GM12878 (cell line): ENCODE results near the gene CKAP2. TPM values are rescaled to one million over a fixed set of nuclear protein-coding genes. Genes with fewer than 3 reads are reported as not detected.

Experiments
- ATAC-seq: fragments of 200-7000 bp; cut with Tn5 transposase; 3 replicates; pipeline ENCODE4 v1.9.1; 2020; ENCODE audit warnings: mild to moderate bottlenecking, moderate library complexity
- BruUV-seq: library from RNA; stranded (reverse); fragments of 400-500 nt; replicated peaks from 2 replicates; lab custom pipeline; 2021; lab: Mats Ljungman, UMichigan
- CTCF ChIA-PET: fragments of 300-600 bp; sonication (Branson Sonifier 250); formaldehyde crosslinking; extraction: SDS; loops from one replicate; lab custom pipeline; 2021; ENCODE audit warnings: inconsistent platforms; lab: Yijun Ruan, JAX
- POLR2A ChIA-PET: fragments of 350-600 bp; formaldehyde crosslinking; extraction: SDS; loops from one replicate; lab custom pipeline; 2021; ENCODE audit warnings: inconsistent platforms; lab: Charles Lee
- RAD21 ChIA-PET: fragments of 300-600 bp; sonication (Branson Sonifier 250); formaldehyde crosslinking; loops from one replicate; lab custom pipeline; 2023; ENCODE audit warnings: antibody characterized with exemption; ENCODE audit not compliant: unreplicated experiment; lab: Charles Lee
- SMC1A ChIA-PET: fragments of 300-600 bp; sonication (Branson Sonifier 250); formaldehyde crosslinking; loops from one replicate; lab custom pipeline; 2023; ENCODE audit not compliant: unreplicated experiment, uncharacterized antibody; lab: Charles Lee
- DNase-seq: peaks from one replicate; pipeline ENCODE4 v3.0.0-alpha.2; 2011; ENCODE audit warnings: low read depth, low spot score
- FAIRE-seq: peaks from 3 replicates; lab custom pipeline; 2011; peaks lifted over from hg19 to GRCh38; lab: Jason Lieb, UNC
- H2AFZ ChIP-seq: 2 replicates; pipeline ENCODE4 v1.6.0; 2011; ENCODE audit warnings: low read depth, low read length, control low read depth; ENCODE audit not compliant: control insufficient read depth
- H3K27ac ChIP-seq: 2 replicates; pipeline ENCODE4 v1.5.1; 2011; ENCODE audit warnings: control low read depth; ENCODE audit not compliant: control insufficient read depth, insufficient read depth
- H3K27me3 ChIP-seq, 2 experiments: replicated peaks in 1 of 2; 2 replicates each; pipeline versions ENCODE4 v1.6.0 to v1.6.1; 2011; ENCODE audit warnings: low read length in 1 of 2; ENCODE audit not compliant: control insufficient read depth in 2 of 2, insufficient read depth in 2 of 2
- H3K36me3 ChIP-seq, 2 experiments: 2 replicates each; pipeline ENCODE4 v1.5.1; 2011; ENCODE audit warnings: low read length in 1 of 2; ENCODE audit not compliant: control insufficient read depth in 2 of 2, insufficient read depth in 2 of 2
- H3K4me1 ChIP-seq: 2 replicates; pipeline ENCODE4 v1.6.1; 2011; ENCODE audit warnings: mild to moderate bottlenecking, low read length, moderate library complexity, mixed read lengths; ENCODE audit not compliant: control insufficient read depth, insufficient read depth
- H3K4me2 ChIP-seq: 2 replicates; pipeline ENCODE4 v1.6.0; 2011; ENCODE audit warnings: control low read depth; ENCODE audit not compliant: control insufficient read depth, insufficient read depth
- H3K4me3 ChIP-seq: fragments of 200-600 bp; sonication (generic); 2 replicates; pipeline ENCODE4 v1.5.1; 2016
- H3K79me2 ChIP-seq: 2 replicates; pipeline ENCODE4 v1.6.0; 2011; ENCODE audit warnings: low read length; ENCODE audit not compliant: control insufficient read depth, insufficient read depth
- H3K9ac ChIP-seq: 2 replicates; pipeline ENCODE4 v1.8.0; 2011; ENCODE audit warnings: low read length, control low read depth, mixed read lengths; ENCODE audit not compliant: control insufficient read depth, insufficient read depth
- H3K9me3 ChIP-seq: replicated peaks from 3 replicates; pipeline ENCODE4 v1.5.1; 2011; ENCODE audit warnings: mild to moderate bottlenecking, low read length; ENCODE audit not compliant: control insufficient read depth, insufficient read depth
- H4K20me1 ChIP-seq: 2 replicates; pipeline ENCODE4 v1.6.0; 2011; ENCODE audit not compliant: control insufficient read depth, insufficient read depth
- ATF3 ChIP-seq: IDR thresholded peaks from 2 replicates; pipeline ENCODE4 v1.6.1; 2011; ENCODE audit warnings: low read depth, mild to moderate bottlenecking, low read length, moderate library complexity, borderline replicate concordance; ENCODE audit errors: extremely low read depth
- EGR1 ChIP-seq, 2 experiments: IDR thresholded peaks; 1 replicate in 1 of 2; 2 replicates in 1 of 2; pipeline ENCODE4 v1.6.1; 2011 to 2012; ENCODE audit warnings: low read depth in 2 of 2, low read length in 2 of 2, borderline replicate concordance in 1 of 2, mild to moderate bottlenecking in 1 of 2, moderate library complexity in 1 of 2
- KDM1A ChIP-seq: fragments of 200-600 bp; sonication (generic); IDR thresholded peaks from 2 replicates; pipeline ENCODE4 v1.6.1; 2016; ENCODE audit warnings: borderline replicate concordance
- KLF5 ChIP-seq: fragments of 450-650 bp; IDR thresholded peaks from 2 replicates; pipeline ENCODE4 v1.6.1; 2014; ENCODE audit warnings: mild to moderate bottlenecking; ENCODE audit not compliant: partially characterized antibody
- MEF2B ChIP-seq: fragments of 450-650 bp; IDR thresholded peaks from 2 replicates; pipeline ENCODE4 v1.6.1; 2018; ENCODE audit warnings: mild to moderate bottlenecking, moderate library complexity; ENCODE audit not compliant: partially characterized antibody, poor library complexity, severe bottlenecking
- NFYA ChIP-seq: IDR thresholded peaks from 2 replicates; pipeline ENCODE4 v1.6.1; 2011; ENCODE audit warnings: low read depth, mild to moderate bottlenecking, low read length, improper control_type of control experiment, borderline replicate concordance
- NKRF ChIP-seq: fragments of 450-650 bp; conservative IDR thresholded peaks from 2 replicates; pipeline ENCODE4 v1.6.1; 2017; ENCODE audit warnings: mild to moderate bottlenecking, moderate library complexity
- POU2F2 ChIP-seq: IDR thresholded peaks from 3 replicates; pipeline ENCODE4 v1.6.1; 2011; ENCODE audit warnings: low read depth, mild to moderate bottlenecking, low read length, borderline replicate concordance
- RFX5 ChIP-seq: IDR thresholded peaks from 2 replicates; pipeline ENCODE4 v1.6.1; 2011; ENCODE audit warnings: low read depth, low read length, improper control_type of control experiment
- SIX5 ChIP-seq: IDR thresholded peaks from 2 replicates; pipeline ENCODE4 v1.6.1; 2011; ENCODE audit warnings: mild to moderate bottlenecking, low read depth, low read length, moderate library complexity; ENCODE audit not compliant: severe bottlenecking
- SMC3 ChIP-seq: IDR thresholded peaks from 2 replicates; pipeline ENCODE4 v1.6.1; 2011; ENCODE audit warnings: low read length, improper control_type of control experiment, borderline replicate concordance
- SP1 ChIP-seq: IDR thresholded peaks from one replicate; pipeline ENCODE4 v1.6.1; 2011; ENCODE audit warnings: low read depth, low read length
- STAT3 ChIP-seq: IDR thresholded peaks from 2 replicates; pipeline ENCODE4 v1.6.1; 2011; ENCODE audit warnings: low read depth, low read length, improper control_type of control experiment
- YBX1 ChIP-seq: fragments of 450-650 bp; IDR thresholded peaks from 2 replicates; pipeline ENCODE4 v1.6.1; 2016; ENCODE audit warnings: antibody characterized with exemption
- ZBED1 ChIP-seq: IDR thresholded peaks from 2 replicates; pipeline ENCODE4 v1.6.1; 2016; ENCODE audit warnings: borderline replicate concordance
- ZNF217 ChIP-seq: fragments of 450-650 bp; IDR thresholded peaks from 2 replicates; pipeline ENCODE4 v1.6.1; 2017; ENCODE audit warnings: antibody characterized with exemption, mild to moderate bottlenecking
- WGBS: methylation state at CpG from one replicate; pipeline ENCODE4 v1.1.6; 2016; ENCODE audit warnings: low lambda C conversion rate; ENCODE audit not compliant: insufficient replicate concordance, insufficient coverage; ENCODE audit errors: missing lambda C conversion rate; 5-methylcytosine and 5-hydroxymethylcytosine counted together
- in situ Hi-C: fragments of 300-500 bp; cut with MboI; formaldehyde crosslinking; loops from 9 replicates; pipeline ENCODE4 v1.14.3; 2018; ENCODE audit warnings: mixed read lengths
- intact Hi-C: fragments of 100-400 bp; cut with micrococcal nuclease; formaldehyde crosslinking; loops from one replicate; pipeline ENCODE4 v1.14.2; 2022; ENCODE audit not compliant: unreplicated experiment
- polyA plus RNA-seq, 11 experiments: library from polyadenylated mRNA; depleted of rRNA in 4 of 11; unstranded in 6 of 11; stranded (reverse) in 5 of 11; fragments of >200 nt; fragmentation: Nextera tagmentation in 4 of 11; fragmentation: Illumina TruSeq in 1 of 11; extraction: Ambion mirVana in 4 of 11; extraction: Trizol in 1 of 11; gene quantifications; 1 replicate in 1 of 11; 2 replicates in 10 of 11; pipeline versions ENCODE4 v1.2.1 to v1.2.3, GENCODE V29; 2011 to 2016; ENCODE audit warnings: inconsistent platforms in 2 of 11, missing spikeins in 2 of 11, low read depth in 1 of 11
- total RNA-seq, 4 experiments: library from RNA; depleted of rRNA in 3 of 4; stranded (reverse); fragments of >200 nt in 3 of 4; fragmentation: Illumina TruSeq in 1 of 4; extraction: Trizol in 1 of 4; gene quantifications; 2 replicates each; pipeline versions ENCODE4 v1.2.1 to v1.2.3, GENCODE V29; 2013 to 2021
- TF ChIP-seq, protein P1 (sequence below): IDR thresholded peaks from 2 replicates; pipeline ENCODE4 v1.6.1; 2011; ENCODE audit warnings: borderline replicate concordance, low read depth, mild to moderate bottlenecking, moderate library complexity, mixed read lengths, low read length; ENCODE audit not compliant: insufficient read depth; ENCODE audit errors: extremely low read length
- TF ChIP-seq, protein P2 (sequence below): fragments of 450-650 bp; IDR thresholded peaks from 2 replicates; pipeline ENCODE4 v1.6.1; 2016; ENCODE audit warnings: mild to moderate bottlenecking

Gene CKAP2
- total and polyA plus RNA-seq, 10 of the 15 experiments (the other 5 are each of a cell fraction or from before 2014, with no cell fraction given) = 20.9 to 62.3 (median 37.5) TPM

DNA sequence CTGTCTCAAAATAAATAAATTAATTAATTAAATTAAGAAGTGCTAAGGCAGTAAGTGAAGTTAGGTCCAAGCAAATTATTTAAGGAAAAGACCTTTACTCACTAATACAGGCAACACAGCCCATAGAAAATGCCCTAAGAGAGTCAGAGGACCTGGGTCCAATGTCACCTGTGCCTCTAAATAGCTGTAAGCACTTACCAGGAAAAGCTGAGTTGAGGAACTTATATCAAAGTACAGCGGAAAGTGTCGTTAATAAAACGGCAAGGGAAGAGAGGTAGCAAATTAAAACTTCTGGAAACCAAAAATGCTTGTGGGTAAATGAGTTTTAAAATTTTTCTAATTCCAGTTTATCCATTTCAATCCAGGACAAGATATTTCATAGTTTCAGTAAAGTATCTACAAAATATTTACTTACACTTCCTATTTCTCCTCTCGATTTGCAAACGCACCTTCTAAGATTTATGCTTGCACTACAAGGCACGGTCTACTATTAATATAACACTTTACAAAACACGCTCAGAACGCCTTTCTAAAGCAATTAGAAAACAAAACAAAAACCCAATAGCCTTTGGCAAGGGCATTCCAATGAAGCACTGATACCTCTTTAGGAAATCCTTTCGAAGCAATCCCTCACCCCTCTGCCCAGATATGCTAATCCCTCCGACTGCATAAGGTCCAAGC is 5.8 kb upstream of the CKAP2 start:
- in situ Hi-C loops = loop anchor here (5.0 to 10.0 kb wide), 3 partner anchors 102 to 435 kb away; partner anchors contain the start of genes ALG11, ATP7B and SUGT1
- ChIA-PET CTCF (interaction anchor here (0.8 to 5.3 kb wide), 12 partner anchors 8 to 437 kb away, joined by 3 to 82 read pairs (median 5); partner anchors contain the start of gene ALG11), POLR2A (interaction anchor here (1.4 to 1.6 kb wide), 2 partner anchors 100 to 255 kb away, joined by 3 to 4 read pairs; no protein-coding TSS in a partner anchor), SMC1A (interaction anchor here (0.7 to 6.1 kb wide), 8 partner anchors 11 to 635 kb away, joined by 3 to 46 read pairs (median 3); no protein-coding TSS in a partner anchor), RAD21 (interaction anchor here (1.0 to 4.4 kb wide), 4 partner anchors 12 to 360 kb away, joined by 3 to 34 read pairs (median 5); no protein-coding TSS in a partner anchor)
- WGBS = 1% methylated on average over 10 of the region's 10 CpGs
- H3K9ac ChIP-seq = peak overlapping the region; percentile 93
- ATAC-seq (no peak; the same call in 1 of the 3 replicates), DNase-seq (no peak), FAIRE-seq (no peak)
- BruUV-seq = TSS peak; percentile 67
- peaks cover 14% of the 10 kb centered on the region for H3K4me1 ChIP-seq
- peak overlapping the region; percentile 90 for H2AFZ ChIP-seq
- no peaks in the 10 kb centered on the region; the same call in 2 of the 3 replicates for H3K9me3 ChIP-seq
- H3K27me3 ChIP-seq = no peaks in the 10 kb centered on the region
- H3K36me3 ChIP-seq = no peaks in the 10 kb centered on the region
- peak overlapping the region; percentile 88 for H3K4me2 ChIP-seq
- intact Hi-C loops = loop anchor here (1.0 to 10.0 kb wide), 5 partner anchors 106 to 635 kb away; partner anchors contain the start of genes ALG11, ATP7B and SUGT1
- H3K79me2 ChIP-seq = peaks cover 35% of the 10 kb centered on the region
- H4K20me1 ChIP-seq = peaks cover 2% of the 10 kb centered on the region; the same call in 1 of the 2 replicates
- H3K4me3 ChIP-seq = peak overlapping the region; percentile 69
- peak overlapping the region; percentile 90 for H3K27ac ChIP-seq
- no peak for TF ChIP-seq NFYA
- no peak for TF ChIP-seq SP1
- TF ChIP-seq ZBED1 = no peak
- TF ChIP-seq, protein P1, sequence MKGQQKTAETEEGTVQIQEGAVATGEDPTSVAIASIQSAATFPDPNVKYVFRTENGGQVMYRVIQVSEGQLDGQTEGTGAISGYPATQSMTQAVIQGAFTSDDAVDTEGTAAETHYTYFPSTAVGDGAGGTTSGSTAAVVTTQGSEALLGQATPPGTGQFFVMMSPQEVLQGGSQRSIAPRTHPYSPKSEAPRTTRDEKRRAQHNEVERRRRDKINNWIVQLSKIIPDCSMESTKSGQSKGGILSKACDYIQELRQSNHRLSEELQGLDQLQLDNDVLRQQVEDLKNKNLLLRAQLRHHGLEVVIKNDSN = no peak
- TF ChIP-seq ZNF217 = no peak
- TF ChIP-seq RFX5 = no peak
- TF ChIP-seq STAT3 = no peak
- TF ChIP-seq MEF2B = no peak
- TF ChIP-seq SIX5 = no peak
- TF ChIP-seq, protein P2, sequence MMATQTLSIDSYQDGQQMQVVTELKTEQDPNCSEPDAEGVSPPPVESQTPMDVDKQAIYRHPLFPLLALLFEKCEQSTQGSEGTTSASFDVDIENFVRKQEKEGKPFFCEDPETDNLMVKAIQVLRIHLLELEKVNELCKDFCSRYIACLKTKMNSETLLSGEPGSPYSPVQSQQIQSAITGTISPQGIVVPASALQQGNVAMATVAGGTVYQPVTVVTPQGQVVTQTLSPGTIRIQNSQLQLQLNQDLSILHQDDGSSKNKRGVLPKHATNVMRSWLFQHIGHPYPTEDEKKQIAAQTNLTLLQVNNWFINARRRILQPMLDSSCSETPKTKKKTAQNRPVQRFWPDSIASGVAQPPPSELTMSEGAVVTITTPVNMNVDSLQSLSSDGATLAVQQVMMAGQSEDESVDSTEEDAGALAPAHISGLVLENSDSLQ = peak; percentile 9; the same call in 1 of the 2 replicates
- TF ChIP-seq EGR1 (IDR thresholded peaks at IDR 0.05; ENCODE audit: borderline replicate concordance in 1 of 2, low read depth in 2 of 2, low read length in 2 of 2) = no peak
- TF ChIP-seq ATF3 = no peak
- TF ChIP-seq KDM1A = no peak
- TF ChIP-seq POU2F2 = peak; percentile 27; the same call in 1 of the 3 replicates
- no peak for TF ChIP-seq YBX1
- no peak for TF ChIP-seq NKRF
- no peak for TF ChIP-seq KLF5
- TF ChIP-seq SMC3 = no peak
